PC-3 (cell line): ENCODE results near the gene GNL2.

Experiments used
- EZH2 ChIP-seq: fragments of 300-600 bp; sonication (generic); IDR thresholded peaks from one replicate; pipeline ENCODE4 v1.6.1; 2017; ENCODE audit warnings: antibody characterized with exemption, mild to moderate bottlenecking, low read length; ENCODE audit not compliant: unreplicated experiment
- EZH2phosphoT487 ChIP-seq: fragments of 300-600 bp; sonication (generic); IDR thresholded peaks from 2 replicates; pipeline ENCODE4 v1.6.1; 2018; ENCODE audit warnings: mild to moderate bottlenecking, antibody characterized with exemption, low read length, borderline replicate concordance
- TF ChIP-seq, protein P1 (sequence below): fragments of 300-600 bp; sonication (generic); conservative IDR thresholded peaks from 2 replicates; pipeline ENCODE4 v1.5.1; 2017; ENCODE audit warnings: antibody characterized with exemption, low read depth, mild to moderate bottlenecking, low read length

DNA sequence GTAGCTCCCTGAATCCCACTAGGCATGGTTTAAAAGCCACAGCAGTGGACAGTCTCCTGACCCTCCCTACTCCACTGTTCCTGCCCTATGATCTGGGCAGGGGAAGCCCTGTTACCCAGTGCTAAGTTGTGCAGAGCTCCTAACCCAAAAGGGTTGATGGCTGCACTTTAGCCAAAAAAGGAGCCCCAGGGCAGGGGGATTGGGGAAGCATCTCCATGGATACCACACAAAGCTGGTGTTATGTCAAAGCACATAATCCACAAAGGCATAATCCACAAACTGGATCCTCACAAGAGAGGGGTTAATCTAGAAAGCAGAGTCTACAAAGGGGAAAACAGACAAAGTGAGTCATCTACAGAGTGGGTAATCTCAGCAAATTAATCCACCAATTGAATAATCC, 33.3 kb upstream of the GNL2 start:
- TF ChIP-seq, protein P1, sequence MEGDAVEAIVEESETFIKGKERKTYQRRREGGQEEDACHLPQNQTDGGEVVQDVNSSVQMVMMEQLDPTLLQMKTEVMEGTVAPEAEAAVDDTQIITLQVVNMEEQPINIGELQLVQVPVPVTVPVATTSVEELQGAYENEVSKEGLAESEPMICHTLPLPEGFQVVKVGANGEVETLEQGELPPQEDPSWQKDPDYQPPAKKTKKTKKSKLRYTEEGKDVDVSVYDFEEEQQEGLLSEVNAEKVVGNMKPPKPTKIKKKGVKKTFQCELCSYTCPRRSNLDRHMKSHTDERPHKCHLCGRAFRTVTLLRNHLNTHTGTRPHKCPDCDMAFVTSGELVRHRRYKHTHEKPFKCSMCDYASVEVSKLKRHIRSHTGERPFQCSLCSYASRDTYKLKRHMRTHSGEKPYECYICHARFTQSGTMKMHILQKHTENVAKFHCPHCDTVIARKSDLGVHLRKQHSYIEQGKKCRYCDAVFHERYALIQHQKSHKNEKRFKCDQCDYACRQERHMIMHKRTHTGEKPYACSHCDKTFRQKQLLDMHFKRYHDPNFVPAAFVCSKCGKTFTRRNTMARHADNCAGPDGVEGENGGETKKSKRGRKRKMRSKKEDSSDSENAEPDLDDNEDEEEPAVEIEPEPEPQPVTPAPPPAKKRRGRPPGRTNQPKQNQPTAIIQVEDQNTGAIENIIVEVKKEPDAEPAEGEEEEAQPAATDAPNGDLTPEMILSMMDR, result no peak
- TF ChIP-seq EZH2phosphoT487, result no peak
- TF ChIP-seq EZH2, result no peak
